Measurements from ENCODE around the gene SPINT1.

The SPINT1 gene

DNA sequence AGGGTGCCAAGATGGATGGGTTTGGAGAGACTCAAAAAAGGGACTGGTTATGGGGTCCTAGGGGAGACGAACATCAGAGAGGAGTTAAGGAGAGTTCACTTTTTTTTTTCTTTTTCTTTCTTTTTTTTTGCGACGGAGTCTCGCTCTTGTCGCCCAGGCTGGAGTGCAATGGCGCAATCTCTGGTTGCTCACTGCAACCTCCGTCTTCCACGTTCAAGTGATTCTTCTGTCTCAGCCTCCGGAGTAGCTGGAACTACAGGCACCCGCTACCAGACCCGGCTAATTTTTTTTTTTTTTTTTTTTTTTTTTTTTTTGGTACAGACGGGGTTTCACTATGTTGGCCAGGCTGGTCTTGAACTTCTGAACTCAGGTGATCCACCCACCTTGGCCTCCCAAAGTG, 1.2 kb downstream of the SPINT1 start:
- TF ChIP-seq ZNF565 (CRISPR knock-in tag; conservative IDR thresholded peaks at IDR 0.05; ENCODE audit: low read depth), result no peak
- TF ChIP-seq ZFP3 (CRISPR knock-in tag; IDR thresholded peaks at IDR 0.05), result no peak
- TF ChIP-seq ZC3H10 (CRISPR knock-in tag; IDR thresholded peaks at IDR 0.05), result no peak
- no peak for TF ChIP-seq GLIS3 (CRISPR knock-in tag; IDR thresholded peaks at IDR 0.05)
- no peak for TF ChIP-seq CSDC2 (CRISPR knock-in tag; IDR thresholded peaks at IDR 0.05)

GRCh38 chr15:40845511-40846284, 1.9 kb downstream of the SPINT1 start:
- no peak for ATAC-seq
- TF ChIP-seq BACH2 (CRISPR knock-in tag; IDR thresholded peaks at IDR 0.05; ENCODE audit: borderline replicate concordance) (no peak), ZNF565 (CRISPR knock-in tag; conservative IDR thresholded peaks at IDR 0.05; ENCODE audit: low read depth) (no peak), ZNF8 (CRISPR knock-in tag; IDR thresholded peaks at IDR 0.05) (no peak), TCF4 (CRISPR knock-in tag; IDR thresholded peaks at IDR 0.05; ENCODE audit: borderline replicate concordance) (no peak), ESRRG (CRISPR knock-in tag; IDR thresholded peaks at IDR 0.05) (no peak), SNAI2 (CRISPR knock-in tag; IDR thresholded peaks at IDR 0.05) (no peak), ARNTL (CRISPR knock-in tag; IDR thresholded peaks at IDR 0.05; ENCODE audit: borderline replicate concordance, low read depth) (no peak), TOX (CRISPR knock-in tag; IDR thresholded peaks at IDR 0.05; ENCODE audit: borderline replicate concordance) (no peak), PPARA (CRISPR knock-in tag; IDR thresholded peaks at IDR 0.05; ENCODE audit: borderline replicate concordance) (no peak), POU6F1 (CRISPR knock-in tag; IDR thresholded peaks at IDR 0.05; ENCODE audit: borderline replicate concordance, low read depth) (no peak), ZC3H10 (CRISPR knock-in tag; IDR thresholded peaks at IDR 0.05) (no peak), OSR1 (CRISPR knock-in tag; IDR thresholded peaks at IDR 0.05) (no peak), ZFP30 (CRISPR knock-in tag; IDR thresholded peaks at IDR 0.05) (no peak), GLIS3 (CRISPR knock-in tag; IDR thresholded peaks at IDR 0.05) (no peak), ZFP3 (CRISPR knock-in tag; IDR thresholded peaks at IDR 0.05) (no peak), ISL1 (CRISPR knock-in tag; IDR thresholded peaks at IDR 0.05) (no peak)
- TF ChIP-seq, protein P1, sequence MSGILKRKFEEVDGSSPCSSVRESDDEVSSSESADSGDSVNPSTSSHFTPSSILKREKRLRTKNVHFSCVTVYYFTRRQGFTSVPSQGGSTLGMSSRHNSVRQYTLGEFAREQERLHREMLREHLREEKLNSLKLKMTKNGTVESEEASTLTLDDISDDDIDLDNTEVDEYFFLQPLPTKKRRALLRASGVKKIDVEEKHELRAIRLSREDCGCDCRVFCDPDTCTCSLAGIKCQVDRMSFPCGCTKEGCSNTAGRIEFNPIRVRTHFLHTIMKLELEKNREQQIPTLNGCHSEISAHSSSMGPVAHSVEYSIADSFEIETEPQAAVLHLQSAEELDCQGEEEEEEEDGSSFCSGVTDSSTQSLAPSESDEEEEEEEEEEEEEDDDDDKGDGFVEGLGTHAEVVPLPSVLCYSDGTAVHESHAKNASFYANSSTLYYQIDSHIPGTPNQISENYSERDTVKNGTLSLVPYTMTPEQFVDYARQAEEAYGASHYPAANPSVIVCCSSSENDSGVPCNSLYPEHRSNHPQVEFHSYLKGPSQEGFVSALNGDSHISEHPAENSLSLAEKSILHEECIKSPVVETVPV (CRISPR knock-in tag; IDR thresholded peaks at IDR 0.05), result no peak
- TF ChIP-seq, protein P2, sequence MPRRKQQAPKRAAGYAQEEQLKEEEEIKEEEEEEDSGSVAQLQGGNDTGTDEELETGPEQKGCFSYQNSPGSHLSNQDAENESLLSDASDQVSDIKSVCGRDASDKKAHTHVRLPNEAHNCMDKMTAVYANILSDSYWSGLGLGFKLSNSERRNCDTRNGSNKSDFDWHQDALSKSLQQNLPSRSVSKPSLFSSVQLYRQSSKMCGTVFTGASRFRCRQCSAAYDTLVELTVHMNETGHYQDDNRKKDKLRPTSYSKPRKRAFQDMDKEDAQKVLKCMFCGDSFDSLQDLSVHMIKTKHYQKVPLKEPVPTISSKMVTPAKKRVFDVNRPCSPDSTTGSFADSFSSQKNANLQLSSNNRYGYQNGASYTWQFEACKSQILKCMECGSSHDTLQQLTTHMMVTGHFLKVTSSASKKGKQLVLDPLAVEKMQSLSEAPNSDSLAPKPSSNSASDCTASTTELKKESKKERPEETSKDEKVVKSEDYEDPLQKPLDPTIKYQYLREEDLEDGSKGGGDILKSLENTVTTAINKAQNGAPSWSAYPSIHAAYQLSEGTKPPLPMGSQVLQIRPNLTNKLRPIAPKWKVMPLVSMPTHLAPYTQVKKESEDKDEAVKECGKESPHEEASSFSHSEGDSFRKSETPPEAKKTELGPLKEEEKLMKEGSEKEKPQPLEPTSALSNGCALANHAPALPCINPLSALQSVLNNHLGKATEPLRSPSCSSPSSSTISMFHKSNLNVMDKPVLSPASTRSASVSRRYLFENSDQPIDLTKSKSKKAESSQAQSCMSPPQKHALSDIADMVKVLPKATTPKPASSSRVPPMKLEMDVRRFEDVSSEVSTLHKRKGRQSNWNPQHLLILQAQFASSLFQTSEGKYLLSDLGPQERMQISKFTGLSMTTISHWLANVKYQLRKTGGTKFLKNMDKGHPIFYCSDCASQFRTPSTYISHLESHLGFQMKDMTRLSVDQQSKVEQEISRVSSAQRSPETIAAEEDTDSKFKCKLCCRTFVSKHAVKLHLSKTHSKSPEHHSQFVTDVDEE (CRISPR knock-in tag; IDR thresholded peaks at IDR 0.05), result no peak
- TF ChIP-seq, protein P3, sequence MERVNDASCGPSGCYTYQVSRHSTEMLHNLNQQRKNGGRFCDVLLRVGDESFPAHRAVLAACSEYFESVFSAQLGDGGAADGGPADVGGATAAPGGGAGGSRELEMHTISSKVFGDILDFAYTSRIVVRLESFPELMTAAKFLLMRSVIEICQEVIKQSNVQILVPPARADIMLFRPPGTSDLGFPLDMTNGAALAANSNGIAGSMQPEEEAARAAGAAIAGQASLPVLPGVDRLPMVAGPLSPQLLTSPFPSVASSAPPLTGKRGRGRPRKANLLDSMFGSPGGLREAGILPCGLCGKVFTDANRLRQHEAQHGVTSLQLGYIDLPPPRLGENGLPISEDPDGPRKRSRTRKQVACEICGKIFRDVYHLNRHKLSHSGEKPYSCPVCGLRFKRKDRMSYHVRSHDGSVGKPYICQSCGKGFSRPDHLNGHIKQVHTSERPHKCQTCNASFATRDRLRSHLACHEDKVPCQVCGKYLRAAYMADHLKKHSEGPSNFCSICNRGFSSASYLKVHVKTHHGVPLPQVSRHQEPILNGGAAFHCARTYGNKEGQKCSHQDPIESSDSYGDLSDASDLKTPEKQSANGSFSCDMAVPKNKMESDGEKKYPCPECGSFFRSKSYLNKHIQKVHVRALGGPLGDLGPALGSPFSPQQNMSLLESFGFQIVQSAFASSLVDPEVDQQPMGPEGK (CRISPR knock-in tag; IDR thresholded peaks at IDR 0.05; ENCODE audit: borderline replicate concordance), result no peak

More for the DNA sequence above, 1.2 kb downstream of the SPINT1 start:
- ATAC-seq, result no peak

DNA sequence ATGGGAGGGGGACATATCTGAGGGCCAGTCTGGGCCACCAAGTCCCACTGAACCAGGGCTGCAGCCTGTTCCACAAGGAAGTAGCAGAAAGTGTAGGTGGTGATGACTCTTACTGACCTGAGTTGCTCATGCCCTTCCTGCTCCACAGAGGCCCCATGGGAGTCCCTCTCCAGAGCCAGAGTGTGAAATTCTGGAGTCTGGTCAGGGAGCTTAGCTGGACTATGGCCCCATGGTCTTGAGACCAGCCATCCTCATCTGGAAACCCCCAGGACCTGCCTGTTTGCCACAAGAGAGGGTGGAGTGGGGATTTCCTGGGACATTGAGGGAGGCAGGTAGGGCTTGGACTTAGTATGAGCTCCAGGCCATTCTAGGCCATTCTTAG, 3.0 kb downstream of the SPINT1 start:
- TF ChIP-seq ZFP30 (CRISPR knock-in tag; IDR thresholded peaks at IDR 0.05), result no peak
- no peak for TF ChIP-seq OSR1 (CRISPR knock-in tag; IDR thresholded peaks at IDR 0.05)
- TF ChIP-seq ESRRG (CRISPR knock-in tag; IDR thresholded peaks at IDR 0.05), result no peak
- TF ChIP-seq ZNF8 (CRISPR knock-in tag; IDR thresholded peaks at IDR 0.05), result no peak
- TF ChIP-seq ZNF565 (CRISPR knock-in tag; conservative IDR thresholded peaks at IDR 0.05; ENCODE audit: low read depth), result no peak
- TF ChIP-seq ZC3H10 (CRISPR knock-in tag; IDR thresholded peaks at IDR 0.05), result no peak
- TF ChIP-seq RARB (CRISPR knock-in tag; IDR thresholded peaks at IDR 0.05), result no peak
- TF ChIP-seq ZFP3 (CRISPR knock-in tag; IDR thresholded peaks at IDR 0.05), result no peak
- no peak for TF ChIP-seq ARNTL (CRISPR knock-in tag; IDR thresholded peaks at IDR 0.05; ENCODE audit: borderline replicate concordance, low read depth)
- no peak for TF ChIP-seq SNAI2 (CRISPR knock-in tag; IDR thresholded peaks at IDR 0.05)
- no peak for ATAC-seq

Measured in SK-N-SH treated with all-trans-retinoic acid at 6 μM for 48 hours (cell line).